GM12878 (cell line): ENCODE data around the gene ILF2. TPM values are rescaled to one million over a fixed set of nuclear protein-coding genes. Genes with fewer than 3 reads are reported as not detected.

Experiments used
- ATAC-seq: fragments of 200-7000 bp; cut with Tn5 transposase; 3 replicates; pipeline ENCODE4 v1.9.1; 2020; ENCODE audit warnings: mild to moderate bottlenecking, moderate library complexity
- BruUV-seq: library from RNA; stranded (reverse); fragments of 400-500 nt; replicated peaks from 2 replicates; lab custom pipeline; 2021; lab: Mats Ljungman, UMichigan
- CTCF ChIA-PET: fragments of 300-600 bp; sonication (Branson Sonifier 250); formaldehyde crosslinking; extraction: SDS; loops from one replicate; lab custom pipeline; 2021; ENCODE audit warnings: inconsistent platforms; lab: Yijun Ruan, JAX
- POLR2A ChIA-PET: fragments of 350-600 bp; formaldehyde crosslinking; extraction: SDS; loops from one replicate; lab custom pipeline; 2021; ENCODE audit warnings: inconsistent platforms; lab: Charles Lee
- RAD21 ChIA-PET: fragments of 300-600 bp; sonication (Branson Sonifier 250); formaldehyde crosslinking; loops from one replicate; lab custom pipeline; 2023; ENCODE audit warnings: antibody characterized with exemption; ENCODE audit not compliant: unreplicated experiment; lab: Charles Lee
- SMC1A ChIA-PET: fragments of 300-600 bp; sonication (Branson Sonifier 250); formaldehyde crosslinking; loops from one replicate; lab custom pipeline; 2023; ENCODE audit not compliant: unreplicated experiment, uncharacterized antibody; lab: Charles Lee
- DNase-seq: peaks from one replicate; pipeline ENCODE4 v3.0.0-alpha.2; 2011; ENCODE audit warnings: low read depth, low spot score
- FAIRE-seq: peaks from 3 replicates; lab custom pipeline; 2011; peaks lifted over from hg19 to GRCh38; lab: Jason Lieb, UNC
- H2AFZ ChIP-seq: 2 replicates; pipeline ENCODE4 v1.6.0; 2011; ENCODE audit warnings: low read depth, low read length, control low read depth; ENCODE audit not compliant: control insufficient read depth
- H3K27ac ChIP-seq: 2 replicates; pipeline ENCODE4 v1.5.1; 2011; ENCODE audit warnings: control low read depth; ENCODE audit not compliant: control insufficient read depth, insufficient read depth
- H3K27me3 ChIP-seq, 2 experiments: replicated peaks in 1 of 2; 2 replicates each; pipeline versions ENCODE4 v1.6.0 to v1.6.1; 2011; ENCODE audit warnings: low read length in 1 of 2; ENCODE audit not compliant: control insufficient read depth in 2 of 2, insufficient read depth in 2 of 2
- H3K36me3 ChIP-seq, 2 experiments: 2 replicates each; pipeline ENCODE4 v1.5.1; 2011; ENCODE audit warnings: low read length in 1 of 2; ENCODE audit not compliant: control insufficient read depth in 2 of 2, insufficient read depth in 2 of 2
- H3K4me1 ChIP-seq: 2 replicates; pipeline ENCODE4 v1.6.1; 2011; ENCODE audit warnings: mild to moderate bottlenecking, low read length, moderate library complexity, mixed read lengths; ENCODE audit not compliant: control insufficient read depth, insufficient read depth
- H3K4me2 ChIP-seq: 2 replicates; pipeline ENCODE4 v1.6.0; 2011; ENCODE audit warnings: control low read depth; ENCODE audit not compliant: control insufficient read depth, insufficient read depth
- H3K4me3 ChIP-seq: fragments of 200-600 bp; sonication (generic); 2 replicates; pipeline ENCODE4 v1.5.1; 2016
- H3K79me2 ChIP-seq: 2 replicates; pipeline ENCODE4 v1.6.0; 2011; ENCODE audit warnings: low read length; ENCODE audit not compliant: control insufficient read depth, insufficient read depth
- H3K9ac ChIP-seq: 2 replicates; pipeline ENCODE4 v1.8.0; 2011; ENCODE audit warnings: low read length, control low read depth, mixed read lengths; ENCODE audit not compliant: control insufficient read depth, insufficient read depth
- H3K9me3 ChIP-seq: replicated peaks from 3 replicates; pipeline ENCODE4 v1.5.1; 2011; ENCODE audit warnings: mild to moderate bottlenecking, low read length; ENCODE audit not compliant: control insufficient read depth, insufficient read depth
- H4K20me1 ChIP-seq: 2 replicates; pipeline ENCODE4 v1.6.0; 2011; ENCODE audit not compliant: control insufficient read depth, insufficient read depth
- BRCA1 ChIP-seq: IDR thresholded peaks from 2 replicates; pipeline ENCODE4 v1.6.1; 2011; ENCODE audit warnings: low read depth, low read length, improper control_type of control experiment
- CHD4 ChIP-seq: fragments of 200-600 bp; sonication (generic); IDR thresholded peaks from 2 replicates; pipeline ENCODE4 v1.6.1; 2016; ENCODE audit warnings: mild to moderate bottlenecking
- EED ChIP-seq: sonication (generic); IDR thresholded peaks from 2 replicates; pipeline ENCODE4 v1.6.1; 2016; ENCODE audit warnings: antibody characterized with exemption, low read depth
- HSF1 ChIP-seq: fragments of 150-350 bp; IDR thresholded peaks from 2 replicates; pipeline ENCODE4 v1.6.1; 2014; ENCODE audit warnings: mild to moderate bottlenecking, low read depth, low read length
- IRF3 ChIP-seq: fragments of 450-650 bp; IDR thresholded peaks from 2 replicates; pipeline ENCODE4 v1.6.1; 2014; ENCODE audit warnings: mild to moderate bottlenecking
- KAT2A ChIP-seq: conservative IDR thresholded peaks from 2 replicates; pipeline ENCODE4 v1.6.1; 2011; ENCODE audit warnings: low read depth, low read length; ENCODE audit not compliant: control insufficient read depth
- MEF2A ChIP-seq: IDR thresholded peaks from 2 replicates; pipeline ENCODE4 v1.6.1; 2011; ENCODE audit warnings: low read depth, mild to moderate bottlenecking, low read length, moderate library complexity; ENCODE audit not compliant: insufficient read depth
- NRF1 ChIP-seq: conservative IDR thresholded peaks from 2 replicates; pipeline ENCODE4 v1.6.1; 2011; ENCODE audit warnings: mild to moderate bottlenecking, low read depth, low read length, improper control_type of control experiment
- RB1 ChIP-seq: fragments of 450-650 bp; formaldehyde crosslinking; IDR thresholded peaks from 2 replicates; pipeline ENCODE4 v1.6.1; 2017; ENCODE audit warnings: mild to moderate bottlenecking, borderline replicate concordance
- RELA ChIP-seq: fragments of 450-650 bp; IDR thresholded peaks from 2 replicates; pipeline ENCODE4 v1.8.0; 2014; ENCODE audit warnings: borderline replicate concordance; ENCODE audit not compliant: partially characterized antibody
- SMC3 ChIP-seq: IDR thresholded peaks from 2 replicates; pipeline ENCODE4 v1.6.1; 2011; ENCODE audit warnings: low read length, improper control_type of control experiment, borderline replicate concordance
- YBX1 ChIP-seq: fragments of 450-650 bp; IDR thresholded peaks from 2 replicates; pipeline ENCODE4 v1.6.1; 2016; ENCODE audit warnings: antibody characterized with exemption
- WGBS: methylation state at CpG from one replicate; pipeline ENCODE4 v1.1.6; 2016; ENCODE audit warnings: low lambda C conversion rate; ENCODE audit not compliant: insufficient replicate concordance, insufficient coverage; ENCODE audit errors: missing lambda C conversion rate; 5-methylcytosine and 5-hydroxymethylcytosine counted together
- in situ Hi-C: fragments of 300-500 bp; cut with MboI; formaldehyde crosslinking; loops from 9 replicates; pipeline ENCODE4 v1.14.3; 2018; ENCODE audit warnings: mixed read lengths
- intact Hi-C: fragments of 100-400 bp; cut with micrococcal nuclease; formaldehyde crosslinking; loops from one replicate; pipeline ENCODE4 v1.14.2; 2022; ENCODE audit not compliant: unreplicated experiment
- polyA plus RNA-seq, 11 experiments: library from polyadenylated mRNA; depleted of rRNA in 4 of 11; unstranded in 6 of 11; stranded (reverse) in 5 of 11; fragments of >200 nt; fragmentation: Nextera tagmentation in 4 of 11; fragmentation: Illumina TruSeq in 1 of 11; extraction: Ambion mirVana in 4 of 11; extraction: Trizol in 1 of 11; gene quantifications; 1 replicate in 1 of 11; 2 replicates in 10 of 11; pipeline versions ENCODE4 v1.2.1 to v1.2.3, GENCODE V29; 2011 to 2016; ENCODE audit warnings: inconsistent platforms in 2 of 11, missing spikeins in 2 of 11, low read depth in 1 of 11
- total RNA-seq, 4 experiments: library from RNA; depleted of rRNA in 3 of 4; stranded (reverse); fragments of >200 nt in 3 of 4; fragmentation: Illumina TruSeq in 1 of 4; extraction: Trizol in 1 of 4; gene quantifications; 2 replicates each; pipeline versions ENCODE4 v1.2.1 to v1.2.3, GENCODE V29; 2013 to 2021
- TF ChIP-seq, protein P1 (sequence below): IDR thresholded peaks from 2 replicates; pipeline ENCODE4 v1.6.1; 2011; ENCODE audit warnings: low read depth, low read length, improper control_type of control experiment, borderline replicate concordance

ILF2 gene
- total and polyA plus RNA-seq, 10 of the 15 experiments (the other 5 are each of a cell fraction or from before 2014, with no cell fraction given) = 261 to 520 (median 449) TPM

DNA sequence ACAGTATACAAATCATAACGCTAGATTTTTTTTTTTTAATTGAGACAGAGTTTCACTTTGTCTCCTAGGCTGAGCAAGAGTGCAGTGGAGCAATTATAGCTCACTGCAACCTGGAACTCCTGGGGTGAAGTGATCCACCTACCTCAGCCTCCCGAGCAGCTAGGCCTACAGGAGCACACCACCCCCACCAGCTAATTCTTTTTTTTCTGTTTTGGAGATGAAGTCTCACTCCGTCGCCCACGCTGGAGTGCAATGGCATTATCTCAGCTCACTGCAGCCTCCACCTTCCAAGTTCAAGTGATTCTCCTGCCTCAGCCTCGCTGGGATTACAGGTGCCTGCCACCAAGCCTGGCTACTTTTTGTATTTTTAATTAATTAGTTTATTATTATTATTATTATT is 29.0 kb upstream of the ILF2 start:
- in situ Hi-C loops = no loop called here
- ChIA-PET CTCF (interaction anchor here (0.5 kb wide), 1 partner anchor 31 kb away, joined by 3 read pairs; no protein-coding TSS in a partner anchor), POLR2A (no interaction called here), SMC1A (interaction anchor here (1.2 kb wide), 1 partner anchor 97 kb away, joined by 3 read pairs; no protein-coding TSS in a partner anchor), RAD21 (no interaction called here)
- BruUV-seq = no TSS peak
- no peak for DNase-seq
- H3K4me3 ChIP-seq = no peak overlapping the region
- H3K4me2 ChIP-seq = no peak overlapping the region
- H3K9ac ChIP-seq = no peak overlapping the region
- no peaks in the 10 kb centered on the region for H3K79me2 ChIP-seq
- 44% methylated on average over 6 of the region's 6 CpGs for WGBS
- intact Hi-C loops = no loop called here
- no peaks in the 10 kb centered on the region for H4K20me1 ChIP-seq
- no peak for FAIRE-seq
- H3K36me3 ChIP-seq = no peaks in the 10 kb centered on the region
- H3K27me3 ChIP-seq = no peaks in the 10 kb centered on the region
- H3K4me1 ChIP-seq = peaks cover 4% of the 10 kb centered on the region
- TF ChIP-seq HSF1 = no peak
- TF ChIP-seq RELA = no peak
- no peak for TF ChIP-seq YBX1
- no peak for TF ChIP-seq EED
- TF ChIP-seq SMC3 = no peak
- no peak for TF ChIP-seq CHD4
- TF ChIP-seq IRF3 = no peak
- no peak for TF ChIP-seq NRF1
- no peak for TF ChIP-seq RB1
- TF ChIP-seq BRCA1 = no peak
- TF ChIP-seq MEF2A = no peak
- TF ChIP-seq, protein P1, sequence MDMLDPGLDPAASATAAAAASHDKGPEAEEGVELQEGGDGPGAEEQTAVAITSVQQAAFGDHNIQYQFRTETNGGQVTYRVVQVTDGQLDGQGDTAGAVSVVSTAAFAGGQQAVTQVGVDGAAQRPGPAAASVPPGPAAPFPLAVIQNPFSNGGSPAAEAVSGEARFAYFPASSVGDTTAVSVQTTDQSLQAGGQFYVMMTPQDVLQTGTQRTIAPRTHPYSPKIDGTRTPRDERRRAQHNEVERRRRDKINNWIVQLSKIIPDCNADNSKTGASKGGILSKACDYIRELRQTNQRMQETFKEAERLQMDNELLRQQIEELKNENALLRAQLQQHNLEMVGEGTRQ = no peak
- no peak for TF ChIP-seq KAT2A
- H2AFZ ChIP-seq = no peak overlapping the region
- no peak overlapping the region for H3K27ac ChIP-seq
- ATAC-seq = no peak
- H3K9me3 ChIP-seq = no peaks in the 10 kb centered on the region
